GM18498 (cell line): Measurements from ENCODE around the gene PURA.

Source experiments
- ATAC-seq: cut with Tn5 transposase; IDR thresholded peaks from one replicate; pipeline ENCODE4 v1.9.1; 2021; ENCODE audit warnings: mild to moderate bottlenecking, moderate library complexity; ENCODE audit not compliant: unreplicated experiment

PURA gene

DNA sequence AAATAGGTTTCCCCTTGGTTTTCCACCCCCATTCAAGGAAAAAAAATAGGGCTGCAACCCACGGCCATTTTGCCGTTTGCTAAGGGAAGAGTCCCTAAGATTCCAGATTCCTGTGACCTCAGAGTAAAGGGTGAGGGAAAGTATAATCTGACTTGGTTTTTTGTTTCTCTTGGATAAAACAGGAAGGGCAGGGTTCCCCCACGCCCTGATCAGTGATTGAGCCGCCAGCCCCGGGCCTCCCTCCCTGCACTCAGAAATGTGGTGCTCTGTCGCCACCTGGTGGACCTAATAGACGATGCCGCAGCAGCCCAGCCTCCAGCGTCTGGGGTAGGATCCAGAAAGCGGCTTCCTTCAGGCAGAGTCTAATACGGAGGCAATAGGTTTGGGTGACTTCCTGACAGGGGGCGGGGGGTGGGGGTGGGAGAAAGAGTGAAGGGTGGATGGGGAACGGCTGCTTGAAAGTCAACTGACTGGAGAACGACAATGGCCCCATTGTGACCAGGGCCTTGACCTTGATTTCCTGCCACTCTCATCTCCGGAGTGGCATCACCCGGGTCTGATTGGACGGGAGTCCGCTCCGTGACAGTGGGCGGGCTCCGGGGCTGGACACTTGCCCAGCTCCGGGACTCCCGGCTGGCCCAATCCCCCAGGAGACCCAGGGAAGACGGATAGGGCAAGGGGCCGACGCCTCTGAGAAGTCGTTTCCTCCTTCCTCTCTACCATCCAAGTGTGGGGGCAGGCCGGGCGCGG, 43.3 kb downstream of the PURA start:
- ATAC-seq = peak; percentile 97

DNA sequence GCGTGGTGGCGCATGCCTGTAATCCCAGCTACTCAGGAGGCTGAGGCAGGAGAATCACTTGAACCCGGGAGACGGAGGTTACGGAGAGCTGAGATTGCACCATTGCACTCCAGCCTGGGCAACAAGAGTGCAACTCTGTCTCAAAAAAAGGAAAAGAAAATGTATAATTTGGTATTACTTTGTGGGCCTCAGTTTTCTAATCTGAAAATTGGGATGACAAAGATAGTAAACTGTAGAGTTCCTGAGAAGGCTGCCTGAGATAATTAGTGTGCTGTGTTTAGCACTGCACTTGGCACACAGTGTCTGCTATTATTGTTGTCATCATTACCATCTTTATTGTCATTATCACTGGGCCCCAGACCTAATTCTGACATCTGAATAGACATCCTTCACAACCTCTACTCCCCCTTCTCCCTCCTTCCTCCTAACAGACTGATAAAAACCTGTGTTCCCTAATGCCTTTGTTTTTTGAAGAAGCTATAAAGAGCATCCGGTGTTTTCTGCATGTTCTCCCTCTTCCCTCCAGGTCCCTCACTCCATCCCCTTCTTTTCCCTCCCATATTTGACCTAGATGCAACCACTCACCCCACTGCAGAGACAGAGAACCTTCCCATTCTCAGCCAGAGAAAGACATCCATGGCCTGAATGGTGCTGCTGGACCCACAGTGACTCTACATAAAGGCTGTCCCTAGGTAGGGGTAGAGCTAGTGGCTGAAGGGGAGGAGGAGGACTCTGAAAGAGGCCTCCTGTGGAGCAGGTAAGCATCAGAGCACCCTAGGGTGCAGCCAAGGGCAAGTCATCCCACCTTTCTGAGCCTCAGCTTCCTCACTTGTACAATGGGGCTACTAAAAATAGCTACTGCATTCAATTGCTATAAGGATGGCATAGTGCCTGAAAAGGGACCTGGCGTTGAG, 45.4 kb downstream of the PURA start:
- no peak for ATAC-seq

GRCh38 chr5:140162275-140162674, 48.4 kb downstream of the PURA start:
- no peak for ATAC-seq

GRCh38 chr5:140162781-140163180, 48.9 kb downstream of the PURA start:
- no peak for ATAC-seq

DNA sequence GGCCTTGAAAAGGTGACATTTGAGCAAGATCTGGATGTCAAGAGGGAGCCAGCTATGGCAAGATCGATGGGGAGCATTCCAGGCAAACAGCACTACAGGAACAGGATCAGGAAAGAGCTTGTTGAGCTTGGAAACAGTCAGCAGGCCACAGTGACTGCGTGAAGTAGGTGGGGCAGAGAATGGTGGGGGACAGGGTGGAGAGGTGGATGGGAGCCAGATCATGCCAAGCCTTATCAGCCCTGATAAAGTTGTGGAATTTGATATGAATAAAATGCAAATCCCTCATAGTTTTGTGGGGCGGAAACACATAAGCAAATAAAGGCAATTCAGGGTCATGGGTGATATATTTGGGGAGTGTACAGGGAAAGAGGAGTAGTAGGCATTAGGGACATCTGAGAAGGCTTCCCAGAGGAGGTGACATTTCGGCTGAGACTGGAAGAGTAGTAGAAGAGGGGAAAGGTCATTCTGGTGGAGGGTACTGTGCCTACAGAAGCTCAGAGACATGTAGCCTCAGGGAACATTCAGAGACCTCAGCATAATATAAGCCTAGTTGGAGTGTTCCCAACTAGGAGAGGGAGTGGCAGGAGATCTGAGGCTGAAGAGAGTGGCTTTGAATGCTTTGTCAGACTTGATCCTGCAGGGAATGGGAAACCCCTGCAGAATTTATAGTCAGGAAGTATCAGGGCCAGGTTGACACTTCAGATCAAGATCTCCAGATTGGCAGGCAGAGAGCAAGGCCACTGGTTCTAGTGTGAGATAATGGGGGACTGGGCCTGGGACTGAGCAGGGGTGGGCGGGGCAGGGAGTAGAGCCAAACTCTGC, 51.4 kb downstream of the PURA start:
- no peak for ATAC-seq

DNA sequence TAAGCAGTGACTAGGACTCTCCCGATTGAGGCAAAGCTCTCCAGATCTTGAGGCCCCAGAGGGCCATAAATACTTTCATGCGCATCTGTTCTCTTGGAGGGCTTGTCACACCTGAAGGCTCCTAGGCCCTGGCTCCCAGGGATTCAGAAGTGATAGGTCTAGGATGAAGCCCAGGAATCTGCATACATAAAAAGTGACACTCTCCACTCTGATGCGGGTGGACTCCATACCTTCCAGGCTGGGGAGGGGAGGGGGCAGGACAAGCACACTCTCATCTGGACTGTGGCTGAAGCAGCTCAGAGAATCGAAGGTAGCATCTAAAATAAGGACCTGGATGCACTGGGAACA, 52.0 kb downstream of the PURA start:
- no peak for ATAC-seq

- ATAC-seq = no peak
Measured at GRCh38 chr5:140166911-140167310, 53.0 kb downstream of the PURA start.

DNA sequence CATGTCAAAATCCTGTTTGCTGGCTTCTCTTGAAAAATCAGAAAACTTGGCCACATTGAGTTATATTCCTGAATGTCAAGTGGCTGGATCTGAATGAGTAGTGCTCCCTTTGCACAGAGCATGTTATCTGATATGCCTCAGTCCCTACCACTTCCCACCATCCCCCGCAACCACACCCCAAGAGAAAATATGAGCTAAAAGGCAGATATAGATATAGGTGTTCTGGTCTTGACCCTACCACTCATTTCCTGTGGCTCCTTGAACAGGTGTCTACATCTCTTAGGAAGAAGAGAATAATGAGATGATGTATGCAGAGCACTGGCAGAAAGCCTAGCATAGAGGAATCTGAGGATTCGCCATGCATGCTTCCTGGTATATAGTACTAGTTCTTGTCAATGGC, 54.5 kb downstream of the PURA start:
- no peak for ATAC-seq

- no peak for ATAC-seq
Measured at GRCh38 chr5:140169410-140169809, 55.5 kb downstream of the PURA start.

GRCh38 chr5:140172483-140172882, 58.6 kb downstream of the PURA start:
- no peak for ATAC-seq

DNA sequence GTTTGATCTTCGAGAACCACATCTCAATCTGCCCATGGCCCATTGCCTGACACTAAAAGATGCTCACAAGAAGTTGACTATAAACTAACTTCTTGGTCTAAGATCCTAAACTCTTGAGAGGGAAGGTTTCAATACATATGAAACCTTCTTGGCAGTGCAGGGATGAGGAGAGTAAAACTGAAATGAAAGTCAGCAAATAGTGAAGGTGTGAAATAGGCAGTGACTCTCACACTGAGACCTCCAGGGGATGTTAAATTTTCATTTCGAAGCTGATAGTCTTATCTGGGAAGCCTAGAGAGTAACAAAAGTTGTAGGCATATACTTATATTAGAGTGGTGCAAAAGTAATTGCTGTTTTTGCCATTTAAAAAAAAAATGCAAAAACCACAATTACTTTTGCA, 60.1 kb downstream of the PURA start:
- no peak for ATAC-seq

- peak; percentile 94 for ATAC-seq
Measured at GRCh38 chr5:140174465-140175366, 60.8 kb downstream of the PURA start, which contains the start of gene CYSTM1. Gene CYSTM1, plus strand, starts transcription at chr5:140175188. Its CDS starts 19,278 bp downstream, at chr5:140194466.
